HG02610 (cell line): Measurements from ENCODE around the gene SLC10A7.

ENCODE experiments used
- ATAC-seq: cut with Tn5 transposase; IDR thresholded peaks from one replicate; pipeline ENCODE4 v1.9.1; 2021; ENCODE audit warnings: mild to moderate bottlenecking, moderate library complexity; ENCODE audit not compliant: unreplicated experiment

SLC10A7 gene

GRCh38 chr4:146265950-146266490, 255.7 kb downstream of the SLC10A7 start:
- no peak for ATAC-seq

- no peak for ATAC-seq
These were observed 257.9 kb downstream of the SLC10A7 start for GRCh38 chr4:146263793-146264192.

- ATAC-seq, result no peak
These were observed 260.7 kb downstream of the SLC10A7 start for GRCh38 chr4:146261041-146261440.

- no peak for ATAC-seq
These were observed 261.2 kb downstream of the SLC10A7 start for GRCh38 chr4:146260521-146260920.

GRCh38 chr4:146257511-146257910, 264.2 kb downstream of the SLC10A7 start:
- no peak for ATAC-seq

GRCh38 chr4:146256328-146256727, 265.4 kb downstream of the SLC10A7 start:
- ATAC-seq, result no peak

GRCh38 chr4:146255874-146256273, 265.9 kb downstream of the SLC10A7 start:
- no peak for ATAC-seq

- no peak for ATAC-seq
These were observed 266.3 kb downstream of the SLC10A7 start for GRCh38 chr4:146255463-146255862.

- ATAC-seq, result no peak
These were observed 268.6 kb downstream of the SLC10A7 start for GRCh38 chr4:146252969-146253611.

GRCh38 chr4:146247356-146247755, 274.4 kb downstream of the SLC10A7 start:
- ATAC-seq, result no peak

- no peak for ATAC-seq
These were observed 275.4 kb downstream of the SLC10A7 start for GRCh38 chr4:146246381-146246780.

GRCh38 chr4:146245850-146246249, 275.9 kb downstream of the SLC10A7 start:
- no peak for ATAC-seq

GRCh38 chr4:146245246-146245645, 276.5 kb downstream of the SLC10A7 start:
- ATAC-seq, result no peak

GRCh38 chr4:146244496-146244895, 277.2 kb downstream of the SLC10A7 start:
- ATAC-seq, result no peak

- ATAC-seq, result no peak
These were observed 277.9 kb downstream of the SLC10A7 start for GRCh38 chr4:146243883-146244277.

GRCh38 chr4:146243141-146243882, 278.4 kb downstream of the SLC10A7 start:
- peak; percentile 68 for ATAC-seq

GRCh38 chr4:146238107-146238506, 283.6 kb downstream of the SLC10A7 start:
- no peak for ATAC-seq

- no peak for ATAC-seq
These were observed 284.6 kb downstream of the SLC10A7 start for GRCh38 chr4:146237092-146237491.

GRCh38 chr4:146236216-146236615, 285.5 kb downstream of the SLC10A7 start:
- ATAC-seq, result no peak

- ATAC-seq, result no peak
These were observed 286.0 kb downstream of the SLC10A7 start for GRCh38 chr4:146235654-146236177.

GRCh38 chr4:146232131-146232722, 289.5 kb downstream of the SLC10A7 start:
- no peak for ATAC-seq

GRCh38 chr4:146229406-146229805, 292.3 kb downstream of the SLC10A7 start:
- ATAC-seq, result no peak
